ENCODE measurements around the gene PTPRJ. TPM values are rescaled to one million over a fixed set of nuclear protein-coding genes. Genes with fewer than 3 reads are reported as not detected.

Gene PTPRJ
- total RNA-seq, 1 experiment from 2014 or later, result 10.5 TPM

GRCh38 chr11:48002561-48002960, 22.2 kb downstream of the PTPRJ start:
- ATAC-seq, result no peak
- Histone ChIP-seq H3K4me1 (ENCODE audit: insufficient read depth, low read length) (peaks cover 26% of the 10 kb centered on the region), H3K36me3 (ENCODE audit: low read depth, low read length) (no peaks in the 10 kb centered on the region), H3K79me2 (ENCODE audit: low read length) (peaks cover 82% of the 10 kb centered on the region), H3F3A (ENCODE audit: low read length, unreplicated experiment) (no peaks in the 10 kb centered on the region), H3K9me2 (replicated peaks; ENCODE audit: low read length) (no peaks in the 10 kb centered on the region), H3K4me3 (ENCODE audit: low read length) (no peak overlapping the region), H3K9ac (ENCODE audit: low read length) (no peak overlapping the region), H3K27me3 (ENCODE audit: low read length) (no peaks in the 10 kb centered on the region), H3K9me3 (ENCODE audit: low read length) (no peaks in the 10 kb centered on the region), H4K20me1 (ENCODE audit: low read length) (no peaks in the 10 kb centered on the region), H3K27ac (ENCODE audit: low read length) (no peak overlapping the region), H3K4me2 (ENCODE audit: low read length) (no peak overlapping the region), H2AFZ (ENCODE audit: low read length) (no peak overlapping the region)
- no TSS peak for BruUV-seq (replicated peaks)
- TF ChIP-seq EZH2 (IDR thresholded peaks at IDR 0.05; ENCODE audit: low read length, unreplicated experiment), result no peak
- no peak for TF ChIP-seq CTCF (conservative IDR thresholded peaks at IDR 0.05; ENCODE audit: low read depth, low read length)
- TF ChIP-seq EZH2phosphoT487 (IDR thresholded peaks at IDR 0.05; ENCODE audit: borderline replicate concordance, low read length), result no peak
- DNase-seq, result no peak
- ChIA-PET POLR2A (ENCODE audit: unreplicated experiment) (no interaction called here), CTCF (no interaction called here)
- intact Hi-C loops (cut with micrococcal nuclease), result no loop called here

- intact Hi-C loops (cut with micrococcal nuclease), result no loop called here
- Histone ChIP-seq H3K27ac (ENCODE audit: low read length) (no peak overlapping the region), H3K4me2 (ENCODE audit: low read length) (no peak overlapping the region), H2AFZ (ENCODE audit: low read length) (no peak overlapping the region), H3K36me3 (ENCODE audit: low read depth, low read length) (no peaks in the 10 kb centered on the region), H3K9me2 (replicated peaks; ENCODE audit: low read length) (no peaks in the 10 kb centered on the region), H3K79me2 (ENCODE audit: low read length) (peaks cover 80% of the 10 kb centered on the region), H4K20me1 (ENCODE audit: low read length) (no peaks in the 10 kb centered on the region), H3K9me3 (ENCODE audit: low read length) (no peaks in the 10 kb centered on the region), H3K27me3 (ENCODE audit: low read length) (no peaks in the 10 kb centered on the region), H3K4me1 (ENCODE audit: insufficient read depth, low read length) (peaks cover 35% of the 10 kb centered on the region), H3K9ac (ENCODE audit: low read length) (no peak overlapping the region), H3K4me3 (ENCODE audit: low read length) (no peak overlapping the region), H3F3A (ENCODE audit: low read length, unreplicated experiment) (no peaks in the 10 kb centered on the region)
- CTCF ChIA-PET, result no interaction called here
- no TSS peak for BruUV-seq (replicated peaks)
- POLR2A ChIA-PET (ENCODE audit: unreplicated experiment), result no interaction called here
- DNase-seq (no peak), ATAC-seq (no peak)
- no peak for TF ChIP-seq EZH2 (IDR thresholded peaks at IDR 0.05; ENCODE audit: low read length, unreplicated experiment)
- TF ChIP-seq CTCF (conservative IDR thresholded peaks at IDR 0.05; ENCODE audit: low read depth, low read length), result no peak
- TF ChIP-seq EZH2phosphoT487 (IDR thresholded peaks at IDR 0.05; ENCODE audit: borderline replicate concordance, low read length), result no peak
Measured at GRCh38 chr11:48003926-48004325, 23.6 kb downstream of the PTPRJ start.

GRCh38 chr11:48004456-48004855, 24.1 kb downstream of the PTPRJ start:
- Histone ChIP-seq H3K9ac (ENCODE audit: low read length) (no peak overlapping the region), H3K4me1 (ENCODE audit: insufficient read depth, low read length) (peaks cover 36% of the 10 kb centered on the region), H2AFZ (ENCODE audit: low read length) (no peak overlapping the region), H3K79me2 (ENCODE audit: low read length) (peaks cover 80% of the 10 kb centered on the region), H3K27me3 (ENCODE audit: low read length) (no peaks in the 10 kb centered on the region), H3K4me2 (ENCODE audit: low read length) (no peak overlapping the region), H4K20me1 (ENCODE audit: low read length) (no peaks in the 10 kb centered on the region), H3K9me3 (ENCODE audit: low read length) (no peaks in the 10 kb centered on the region), H3K27ac (ENCODE audit: low read length) (no peak overlapping the region), H3F3A (ENCODE audit: low read length, unreplicated experiment) (no peaks in the 10 kb centered on the region), H3K36me3 (ENCODE audit: low read depth, low read length) (no peaks in the 10 kb centered on the region), H3K4me3 (ENCODE audit: low read length) (no peak overlapping the region), H3K9me2 (replicated peaks; ENCODE audit: low read length) (no peaks in the 10 kb centered on the region)
- BruUV-seq (replicated peaks), result no TSS peak
- intact Hi-C loops (cut with micrococcal nuclease), result no loop called here
- TF ChIP-seq EZH2phosphoT487 (IDR thresholded peaks at IDR 0.05; ENCODE audit: borderline replicate concordance, low read length) (no peak), EZH2 (IDR thresholded peaks at IDR 0.05; ENCODE audit: low read length, unreplicated experiment) (no peak), CTCF (conservative IDR thresholded peaks at IDR 0.05; ENCODE audit: low read depth, low read length) (no peak)
- ChIA-PET CTCF (no interaction called here), POLR2A (ENCODE audit: unreplicated experiment) (no interaction called here)
- DNase-seq, result no peak
- no peak for ATAC-seq
